SK-N-SH treated with all-trans-retinoic acid at 6 μM for 48 hours (cell line): ENCODE data around the gene CDK3.

Experiments
- ISL1 ChIP-seq: fragments of 250-450 bp; sonication (Bioruptor Pico); IDR thresholded peaks from 2 replicates; pipeline ENCODE4 v2.1.2; 2022; ENCODE audit warnings: mild to moderate bottlenecking, moderate library complexity
- PATZ1 ChIP-seq: fragments of 250-450 bp; sonication (Bioruptor Pico); IDR thresholded peaks from 2 replicates; pipeline ENCODE4 v1.8.0; 2020; ENCODE audit warnings: mild to moderate bottlenecking, moderate library complexity, borderline replicate concordance
- ZC3H10 ChIP-seq: fragments of 250-450 bp; sonication (Bioruptor Pico); IDR thresholded peaks from 2 replicates; pipeline ENCODE4 v1.5.1; 2021; ENCODE audit warnings: mild to moderate bottlenecking, moderate library complexity

- no peak for TF ChIP-seq PATZ1 (CRISPR knock-in tag)
- TF ChIP-seq ISL1 (CRISPR knock-in tag): no peak
- TF ChIP-seq ZC3H10: no peak
These were observed 5.8 kb upstream of the CDK3 start for GRCh38 chr17:75994802-75995370.
